Neural cell (in vitro differentiated cells): ENCODE measurements around the gene RCC2. TPM values are rescaled to one million over a fixed set of nuclear protein-coding genes. Genes with fewer than 3 reads are reported as not detected.

ENCODE experiments used
- H2AFZ ChIP-seq: fragments of 200-600, 300-800 bp; sonication (generic), shearing (Covaris generic); 2 replicates; pipeline ENCODE4 v1.6.0; 2014; ENCODE audit warnings: low read depth, mild to moderate bottlenecking, antibody characterized with exemption, low read length, moderate library complexity
- H3F3A ChIP-seq: fragments of 200-600 bp; shearing (Covaris generic); 2 replicates; pipeline ENCODE4 v1.6.1; 2016; ENCODE audit warnings: mild to moderate bottlenecking, moderate library complexity, mixed read lengths, antibody characterized with exemption, low read length; ENCODE audit not compliant: insufficient read depth, poor library complexity, severe bottlenecking
- H3K27ac ChIP-seq: fragments of 200-600, 300-800 bp; sonication (generic), shearing (Covaris generic); 2 replicates; pipeline ENCODE4 v1.5.1; 2014; ENCODE audit warnings: mild to moderate bottlenecking, low read length, moderate library complexity
- H3K27me3 ChIP-seq: fragments of 300-800, 200-600 bp; sonication (generic), shearing (Covaris generic); 2 replicates; pipeline ENCODE4 v1.6.0; 2014; ENCODE audit warnings: mild to moderate bottlenecking, low read depth, low read length, moderate library complexity; ENCODE audit not compliant: insufficient read depth
- H3K36me3 ChIP-seq: fragments of 300-800, 200-600 bp; sonication (generic), shearing (Covaris generic); 2 replicates; pipeline ENCODE4 v1.5.1; 2014; ENCODE audit warnings: mild to moderate bottlenecking, antibody characterized with exemption, low read length, moderate library complexity; ENCODE audit not compliant: insufficient read depth
- H3K4me2 ChIP-seq: fragments of 300-800, 200-600 bp; sonication (generic), shearing (Covaris generic); 2 replicates; pipeline ENCODE4 v1.6.0; 2014; ENCODE audit warnings: mild to moderate bottlenecking, low read length
- H3K4me3 ChIP-seq: fragments of 300-800, 200-600 bp; sonication (generic), shearing (Covaris generic); 2 replicates; pipeline ENCODE4 v1.5.1; 2014; ENCODE audit warnings: mild to moderate bottlenecking, low read length, moderate library complexity
- H3K79me2 ChIP-seq: fragments of 200-600 bp; shearing (Covaris generic); replicated peaks from 2 replicates; pipeline ENCODE4 v1.6.0; 2014; ENCODE audit warnings: mild to moderate bottlenecking, low read length, moderate library complexity; ENCODE audit not compliant: insufficient read depth
- H3K9ac ChIP-seq: fragments of 300-800, 200-600 bp; sonication (generic), shearing (Covaris generic); 2 replicates; pipeline ENCODE4 v1.6.1; 2016; ENCODE audit warnings: mild to moderate bottlenecking, low read length, mixed read lengths
- H3K9me2 ChIP-seq: fragments of 200-600 bp; shearing (Covaris generic); 2 replicates; pipeline ENCODE4 v1.6.1; 2016; ENCODE audit warnings: mild to moderate bottlenecking, low read length, mixed read lengths; ENCODE audit not compliant: insufficient read depth
- H3K9me3 ChIP-seq: fragments of 200-600, 300-800 bp; sonication (generic), shearing (Covaris generic); 2 replicates; pipeline ENCODE4 v1.6.1; 2016; ENCODE audit warnings: mild to moderate bottlenecking, mixed run types, low read length, moderate library complexity, mixed read lengths
- H4K20me1 ChIP-seq: fragments of 200-600 bp; shearing (Covaris generic); 2 replicates; pipeline ENCODE4 v1.6.1; 2016; ENCODE audit warnings: mild to moderate bottlenecking, mixed run types; ENCODE audit not compliant: insufficient read depth
- CTCF ChIP-seq: fragments of 450-650 bp; IDR thresholded peaks from 2 replicates; pipeline ENCODE4 v1.5.1; 2014; ENCODE audit warnings: antibody characterized with exemption, mild to moderate bottlenecking, moderate library complexity; ENCODE audit not compliant: poor library complexity, severe bottlenecking
- EP300 ChIP-seq: fragments of 450-650 bp; conservative IDR thresholded peaks from 2 replicates; pipeline ENCODE4 v1.6.1; 2014; ENCODE audit warnings: antibody characterized with exemption, mild to moderate bottlenecking, moderate library complexity; ENCODE audit not compliant: poor library complexity, severe bottlenecking
- EZH2 ChIP-seq: fragments of 200-600, 300-800 bp; shearing (Covaris generic), sonication (generic); IDR thresholded peaks from 2 replicates; pipeline ENCODE4 v1.6.1; 2014; ENCODE audit warnings: antibody characterized with exemption, low read length, borderline replicate concordance, mild to moderate bottlenecking; ENCODE audit not compliant: insufficient read depth, poor library complexity, severe bottlenecking
- MXI1 ChIP-seq: fragments of 450-650 bp; conservative IDR thresholded peaks from 2 replicates; pipeline ENCODE4 v1.6.1; 2014; ENCODE audit warnings: antibody characterized with exemption, mild to moderate bottlenecking; ENCODE audit not compliant: poor library complexity, severe bottlenecking
- POLR2AphosphoS5 ChIP-seq: IDR thresholded peaks from 2 replicates; pipeline ENCODE4 v1.6.1; 2012
- RAD21 ChIP-seq: fragments of 450-650 bp; conservative IDR thresholded peaks from 2 replicates; pipeline ENCODE4 v1.6.1; 2014; ENCODE audit warnings: antibody characterized with exemption, mild to moderate bottlenecking, moderate library complexity
- TAF1 ChIP-seq: IDR thresholded peaks from 2 replicates; pipeline ENCODE4 v1.6.1; 2012; ENCODE audit warnings: low read depth
- polyA plus RNA-seq: library from polyadenylated mRNA; depleted of rRNA; stranded (reverse); fragments of >200 nt; gene quantifications from 2 replicates; pipeline ENCODE4 v1.2.3, GENCODE V29; 2014
- TF ChIP-seq, protein P1 (sequence below): IDR thresholded peaks from 2 replicates; pipeline ENCODE4 v1.6.1; 2012; ENCODE audit warnings: borderline replicate concordance

RCC2 gene
- polyA plus RNA-seq, 1 donor from 2014 or later, result 34.4 TPM

DNA sequence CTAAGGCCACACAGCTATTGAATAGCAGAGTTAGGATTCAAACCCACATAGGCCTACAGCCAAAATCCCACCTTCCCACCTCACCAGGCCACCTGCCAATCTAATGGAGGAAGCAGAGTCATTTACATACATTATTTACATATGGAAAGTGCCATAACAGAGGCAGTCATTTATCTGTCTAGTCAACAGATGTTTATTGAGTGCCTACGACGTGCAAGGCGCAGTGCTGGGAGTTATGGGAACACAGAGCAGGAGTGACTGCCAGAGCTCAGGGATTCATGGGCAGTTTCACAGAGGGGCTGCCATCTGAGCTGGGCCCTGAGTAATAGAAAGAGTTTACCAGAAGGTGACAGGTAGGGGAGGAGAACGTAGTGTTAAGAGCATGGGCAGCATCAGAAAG lies 77.8 kb downstream of the RCC2 start:
- Histone ChIP-seq H4K20me1 (no peaks in the 10 kb centered on the region), H3K79me2 (no peaks in the 10 kb centered on the region), H3K9me3 (peaks cover 4% of the 10 kb centered on the region), H3K4me3 (no peak overlapping the region), H2AFZ (no peak overlapping the region), H3F3A (no peaks in the 10 kb centered on the region), H3K27me3 (no peaks in the 10 kb centered on the region), H3K36me3 (no peaks in the 10 kb centered on the region), H3K27ac (no peak overlapping the region), H3K9me2 (no peaks in the 10 kb centered on the region), H3K9ac (no peak overlapping the region), H3K4me2 (no peak overlapping the region)
- TF ChIP-seq CTCF (no peak), MXI1 (no peak)

DNA sequence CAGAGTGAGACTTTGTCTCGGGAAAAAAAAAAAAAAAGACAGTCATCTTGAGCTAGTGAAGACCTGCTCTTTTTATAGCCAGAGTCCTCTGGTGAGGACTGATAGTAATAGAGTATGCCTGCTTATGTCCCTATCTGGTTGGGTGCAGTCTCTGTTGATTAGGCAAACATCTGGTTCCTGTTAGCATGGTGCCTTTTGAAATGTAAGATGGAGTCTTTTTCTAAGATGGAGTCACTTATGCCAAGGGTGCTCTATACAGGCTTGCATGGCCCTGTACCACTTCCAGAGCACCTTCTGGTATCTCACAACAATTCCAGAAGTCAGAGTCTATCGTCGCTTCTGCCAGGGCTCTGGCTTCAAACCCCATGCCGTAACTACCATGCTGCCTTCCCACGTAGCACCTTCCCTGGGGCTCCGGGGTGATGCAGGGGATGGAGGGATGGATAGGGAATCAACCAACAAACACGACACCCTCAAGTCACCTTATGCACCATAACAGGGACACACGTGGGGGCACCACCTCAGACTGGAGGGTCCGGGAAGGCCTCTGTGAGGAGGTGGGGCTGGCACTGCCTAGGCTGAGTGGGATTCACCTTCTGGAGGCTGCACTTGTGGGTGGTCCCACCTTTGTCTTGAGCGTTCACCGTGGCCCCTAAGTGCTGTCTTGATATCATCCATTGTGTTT lies 79.1 kb downstream of the RCC2 start:
- H2AFZ ChIP-seq, result no peak overlapping the region
- no peak overlapping the region for H3K27ac ChIP-seq
- H3K36me3 ChIP-seq, result no peaks in the 10 kb centered on the region
- H3K9ac ChIP-seq, result no peak overlapping the region
- no peak overlapping the region for H3K4me2 ChIP-seq
- no peaks in the 10 kb centered on the region for H3K27me3 ChIP-seq
- H3F3A ChIP-seq, result no peaks in the 10 kb centered on the region
- H3K9me2 ChIP-seq, result no peaks in the 10 kb centered on the region
- H3K79me2 ChIP-seq, result no peaks in the 10 kb centered on the region
- peaks cover 4% of the 10 kb centered on the region for H3K9me3 ChIP-seq
- H3K4me3 ChIP-seq, result no peak overlapping the region
- H4K20me1 ChIP-seq, result no peaks in the 10 kb centered on the region
- TF ChIP-seq, protein P1, sequence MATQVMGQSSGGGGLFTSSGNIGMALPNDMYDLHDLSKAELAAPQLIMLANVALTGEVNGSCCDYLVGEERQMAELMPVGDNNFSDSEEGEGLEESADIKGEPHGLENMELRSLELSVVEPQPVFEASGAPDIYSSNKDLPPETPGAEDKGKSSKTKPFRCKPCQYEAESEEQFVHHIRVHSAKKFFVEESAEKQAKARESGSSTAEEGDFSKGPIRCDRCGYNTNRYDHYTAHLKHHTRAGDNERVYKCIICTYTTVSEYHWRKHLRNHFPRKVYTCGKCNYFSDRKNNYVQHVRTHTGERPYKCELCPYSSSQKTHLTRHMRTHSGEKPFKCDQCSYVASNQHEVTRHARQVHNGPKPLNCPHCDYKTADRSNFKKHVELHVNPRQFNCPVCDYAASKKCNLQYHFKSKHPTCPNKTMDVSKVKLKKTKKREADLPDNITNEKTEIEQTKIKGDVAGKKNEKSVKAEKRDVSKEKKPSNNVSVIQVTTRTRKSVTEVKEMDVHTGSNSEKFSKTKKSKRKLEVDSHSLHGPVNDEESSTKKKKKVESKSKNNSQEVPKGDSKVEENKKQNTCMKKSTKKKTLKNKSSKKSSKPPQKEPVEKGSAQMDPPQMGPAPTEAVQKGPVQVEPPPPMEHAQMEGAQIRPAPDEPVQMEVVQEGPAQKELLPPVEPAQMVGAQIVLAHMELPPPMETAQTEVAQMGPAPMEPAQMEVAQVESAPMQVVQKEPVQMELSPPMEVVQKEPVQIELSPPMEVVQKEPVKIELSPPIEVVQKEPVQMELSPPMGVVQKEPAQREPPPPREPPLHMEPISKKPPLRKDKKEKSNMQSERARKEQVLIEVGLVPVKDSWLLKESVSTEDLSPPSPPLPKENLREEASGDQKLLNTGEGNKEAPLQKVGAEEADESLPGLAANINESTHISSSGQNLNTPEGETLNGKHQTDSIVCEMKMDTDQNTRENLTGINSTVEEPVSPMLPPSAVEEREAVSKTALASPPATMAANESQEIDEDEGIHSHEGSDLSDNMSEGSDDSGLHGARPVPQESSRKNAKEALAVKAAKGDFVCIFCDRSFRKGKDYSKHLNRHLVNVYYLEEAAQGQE, result no peak
- TF ChIP-seq MXI1, result no peak
- TF ChIP-seq POLR2AphosphoS5, result no peak
- no peak for TF ChIP-seq CTCF
- no peak for TF ChIP-seq EP300
- TF ChIP-seq RAD21, result no peak
- TF ChIP-seq EZH2, result no peak
- TF ChIP-seq TAF1, result no peak
